Measurements from ENCODE around the gene TCF19. TPM values are rescaled to one million over a fixed set of nuclear protein-coding genes. Genes with fewer than 3 reads are reported as not detected.
"Not testable (repeated sequence)": the region's sequence is repeated elsewhere in the genome, so short reads cannot be mapped to it uniquely, and the experiment has no call there.

Gene TCF19
- total and polyA plus RNA-seq, 4 experiments from 2014 or later, result 6.2 to 9.9 (median 7.9) TPM

GRCh38 chr6:31192431-31193105 lies 34.2 kb downstream of the TCF19 start:
- not testable (repeated sequence) for H3K9me3 ChIP-seq (ENCODE audit: control insufficient read depth in 1 of 2, low read length in 2 of 2); H3K27me3 Mint-ChIP-seq; H3K36me3 ChIP-seq (ENCODE audit: insufficient read depth, low read length); H3K4me3 ChIP-seq (ENCODE audit: low read length in 2 of 2); H3K9me3 Mint-ChIP-seq; H3K4me1 ChIP-seq (ENCODE audit: insufficient read depth, low read length); H3K27me3 ChIP-seq (ENCODE audit: insufficient read depth, low read length); H3K27ac ChIP-seq (ENCODE audit: low read depth, low read length); H3K4me3 Mint-ChIP-seq
- Mint-ChIP-seq H3K4me1 (peaks cover 20 to 27% (median 24%) of the 10 kb centered on the region in 4 donors), H3K27ac (peak overlapping the region in 5 of 7 donors; percentile 8 to 68 (median 38)), H3K36me3 (peaks cover 13 to 18% of the 10 kb centered on the region in 2 donors)
- intact Hi-C loops (cut with micrococcal nuclease), result loop anchor here (1.0 to 2.0 kb wide), 2 partner anchors 55 to 64 kb away; no protein-coding TSS in a partner anchor
- ChIA-PET CTCF (ENCODE audit: partially characterized antibody) (interaction anchor here (0.7 to 9.8 kb wide), 12 partner anchors 24 to 1762 kb away, joined by 3 to 184 read pairs (median 3); partner anchors contain the start of gene PSORS1C2), POLR2A (ENCODE audit: partially characterized antibody) (interaction anchor here (0.6 to 18.3 kb wide), 9 partner anchors 8 to 166 kb away, joined by 3 to 517 read pairs (median 3); partner anchors contain the start of gene HLA-B)
- peak; percentile 36 to 52 (median 47) for DNase-seq

GRCh38 chr6:31193206-31193605 lies 34.8 kb downstream of the TCF19 start:
- peak overlapping the region in 3 of 7 donors; percentile 43 to 68 (median 52) for H3K27ac Mint-ChIP-seq
- CTCF ChIA-PET (ENCODE audit: partially characterized antibody), result interaction anchor here (0.8 to 9.8 kb wide), 7 partner anchors 33 to 201 kb away, joined by 3 to 184 read pairs (median 5); partner anchors contain the start of gene PSORS1C2

GRCh38 chr6:31194061-31194834 lies 35.9 kb downstream of the TCF19 start:
- Histone ChIP-seq H3K27ac (ENCODE audit: low read depth, low read length) (no peak overlapping the region), H3K36me3 (ENCODE audit: insufficient read depth, low read length) (no peaks in the 10 kb centered on the region), H3K9me3 (ENCODE audit: control insufficient read depth in 1 of 2, low read length in 2 of 2) (no peaks in the 10 kb centered on the region), H3K4me1 (ENCODE audit: insufficient read depth, low read length) (peaks cover 15% of the 10 kb centered on the region), H3K27me3 (ENCODE audit: insufficient read depth, low read length) (no peaks in the 10 kb centered on the region), H3K4me3 (ENCODE audit: low read length in 2 of 2) (no peak overlapping the region)
- H3K9me3 Mint-ChIP-seq, result peaks cover 0 to 2% (median 0%) of the 10 kb centered on the region in 8 donors
- intact Hi-C loops (cut with micrococcal nuclease), result no loop called here
- peak overlapping the region in 5 of 8 donors; percentile 3 to 70 (median 61) for H3K4me3 Mint-ChIP-seq
- H3K27ac Mint-ChIP-seq, result peak overlapping the region; percentile 23 to 82 (median 60)
- POLR2A ChIA-PET (ENCODE audit: partially characterized antibody), result interaction anchor here (1.0 to 18.3 kb wide), 6 partner anchors 9 to 268 kb away, joined by 4 to 517 read pairs (median 4); partner anchors contain the start of gene HLA-B
- H3K36me3 Mint-ChIP-seq, result peaks cover 13 to 29% of the 10 kb centered on the region in 2 donors
- no peak for DNase-seq
- CTCF ChIA-PET (ENCODE audit: partially characterized antibody), result interaction anchor here (1.0 to 9.8 kb wide), 8 partner anchors 59 to 200 kb away, joined by 3 to 184 read pairs (median 4); no protein-coding TSS in a partner anchor
- H3K4me1 Mint-ChIP-seq, result peaks cover 21 to 44% (median 28%) of the 10 kb centered on the region in 4 donors
- H3K27me3 Mint-ChIP-seq, result peaks cover 0 to 3% of the 10 kb centered on the region in 2 donors

More at GRCh38 chr6:31193206-31193605, 34.8 kb downstream of the TCF19 start:
- Histone ChIP-seq H3K4me1 (ENCODE audit: insufficient read depth, low read length) (peaks cover 9% of the 10 kb centered on the region), H3K4me3 (ENCODE audit: low read length in 2 of 2) (no peak overlapping the region), H3K9me3 (ENCODE audit: control insufficient read depth in 1 of 2, low read length in 2 of 2) (no peaks in the 10 kb centered on the region), H3K27ac (ENCODE audit: low read depth, low read length) (no peak overlapping the region), H3K36me3 (ENCODE audit: insufficient read depth, low read length) (no peaks in the 10 kb centered on the region), H3K27me3 (ENCODE audit: insufficient read depth, low read length) (no peaks in the 10 kb centered on the region)
- Mint-ChIP-seq H3K9me3 (peaks cover 0 to 2% (median 0%) of the 10 kb centered on the region in 8 donors), H3K4me1 (peaks cover 20 to 34% (median 24%) of the 10 kb centered on the region in 4 donors), H3K27me3 (peaks cover 0 to 3% of the 10 kb centered on the region in 2 donors), H3K4me3 (peak overlapping the region in 1 of 8 donors; percentile 36), H3K36me3 (peaks cover 13 to 24% of the 10 kb centered on the region in 2 donors)
- DNase-seq, result no peak
- intact Hi-C loops (cut with micrococcal nuclease), result loop anchor here (2.0 kb wide), 1 partner anchor 64 kb away; no protein-coding TSS in a partner anchor
- POLR2A ChIA-PET (ENCODE audit: partially characterized antibody), result interaction anchor here (0.7 to 18.3 kb wide), 3 partner anchors 56 to 165 kb away, joined by 3 to 517 read pairs (median 6); partner anchors contain the start of gene HLA-B

GRCh38 chr6:31195308-31195979 lies 37.1 kb downstream of the TCF19 start:
- DNase-seq; H3K27me3 Mint-ChIP-seq; H3K9me3 ChIP-seq (ENCODE audit: control insufficient read depth in 1 of 2, low read length in 2 of 2); intact Hi-C loops (cut with micrococcal nuclease); H3K36me3 ChIP-seq (ENCODE audit: insufficient read depth, low read length); H3K9me3 Mint-ChIP-seq; H3K27ac ChIP-seq (ENCODE audit: low read depth, low read length); H3K27me3 ChIP-seq (ENCODE audit: insufficient read depth, low read length); H3K4me3 ChIP-seq (ENCODE audit: low read length in 2 of 2): not testable (repeated sequence)
- Mint-ChIP-seq H3K4me3 (peak overlapping the region in 3 of 8 donors; percentile 43 to 96 (median 88)), H3K4me1 (peaks cover 30 to 56% (median 38%) of the 10 kb centered on the region in 4 donors), H3K36me3 (peaks cover 15 to 33% of the 10 kb centered on the region in 2 donors), H3K27ac (peak overlapping the region in 4 of 7 donors; percentile 66 to 100 (median 98))
- POLR2A ChIA-PET (ENCODE audit: partially characterized antibody), result interaction anchor here (0.7 to 18.3 kb wide), 9 partner anchors 8 to 181 kb away, joined by 3 to 517 read pairs (median 7); partner anchors contain the start of genes CCHCR1, HLA-B and TCF19
- CTCF ChIA-PET (ENCODE audit: partially characterized antibody), result interaction anchor here (1.1 to 9.8 kb wide), 9 partner anchors 15 to 171 kb away, joined by 3 to 184 read pairs (median 5); partner anchors contain the start of gene PSORS1C2
- H3K4me1 ChIP-seq (ENCODE audit: insufficient read depth, low read length), result peaks cover 27% of the 10 kb centered on the region

- Mint-ChIP-seq H3K36me3 (peaks cover 22 to 37% of the 10 kb centered on the region in 2 donors), H3K4me1 (peaks cover 34 to 62% (median 45%) of the 10 kb centered on the region in 4 donors), H3K27ac (peak overlapping the region; percentile 93 to 100 (median 99)), H3K4me3 (peak overlapping the region; percentile 87 to 96 (median 94))
- ChIA-PET POLR2A (ENCODE audit: partially characterized antibody) (interaction anchor here (0.7 to 18.3 kb wide), 30 partner anchors 13 to 610 kb away, joined by 3 to 517 read pairs (median 6); partner anchors contain the start of genes CCHCR1, HLA-B, HLA-C and LSM2), CTCF (ENCODE audit: partially characterized antibody) (interaction anchor here (0.6 to 9.8 kb wide), 28 partner anchors 10 to 245 kb away, joined by 3 to 184 read pairs (median 4); partner anchors contain the start of genes PSORS1C2 and TCF19)
- Histone ChIP-seq H3K27ac (ENCODE audit: low read depth, low read length) (peak overlapping the region; percentile 96), H3K4me1 (ENCODE audit: insufficient read depth, low read length) (peaks cover 34% of the 10 kb centered on the region), H3K4me3 (ENCODE audit: low read length in 2 of 2) (peak overlapping the region; percentile 23 to 99)
- not testable (repeated sequence) for H3K27me3 ChIP-seq (ENCODE audit: insufficient read depth, low read length); H3K27me3 Mint-ChIP-seq; DNase-seq; H3K36me3 ChIP-seq (ENCODE audit: insufficient read depth, low read length); H3K9me3 ChIP-seq (ENCODE audit: control insufficient read depth in 1 of 2, low read length in 2 of 2); H3K9me3 Mint-ChIP-seq
- intact Hi-C loops (cut with micrococcal nuclease), result loop anchor here (1.0 kb wide), 7 partner anchors 38 to 424 kb away; partner anchors contain the start of genes HLA-B, HLA-C, PRRC2A and TCF19
Observed at GRCh38 chr6:31196251-31197022, 38.0 kb downstream of the TCF19 start.

All from CD4-positive, alpha-beta memory T cell (primary cell).